ENCODE results near the gene SLC35B3. TPM values are rescaled to one million over a fixed set of nuclear protein-coding genes. Genes with fewer than 3 reads are reported as not detected.

Gene SLC35B3
- total RNA-seq, 1 experiment from 2014 or later, result 16.7 TPM

DNA sequence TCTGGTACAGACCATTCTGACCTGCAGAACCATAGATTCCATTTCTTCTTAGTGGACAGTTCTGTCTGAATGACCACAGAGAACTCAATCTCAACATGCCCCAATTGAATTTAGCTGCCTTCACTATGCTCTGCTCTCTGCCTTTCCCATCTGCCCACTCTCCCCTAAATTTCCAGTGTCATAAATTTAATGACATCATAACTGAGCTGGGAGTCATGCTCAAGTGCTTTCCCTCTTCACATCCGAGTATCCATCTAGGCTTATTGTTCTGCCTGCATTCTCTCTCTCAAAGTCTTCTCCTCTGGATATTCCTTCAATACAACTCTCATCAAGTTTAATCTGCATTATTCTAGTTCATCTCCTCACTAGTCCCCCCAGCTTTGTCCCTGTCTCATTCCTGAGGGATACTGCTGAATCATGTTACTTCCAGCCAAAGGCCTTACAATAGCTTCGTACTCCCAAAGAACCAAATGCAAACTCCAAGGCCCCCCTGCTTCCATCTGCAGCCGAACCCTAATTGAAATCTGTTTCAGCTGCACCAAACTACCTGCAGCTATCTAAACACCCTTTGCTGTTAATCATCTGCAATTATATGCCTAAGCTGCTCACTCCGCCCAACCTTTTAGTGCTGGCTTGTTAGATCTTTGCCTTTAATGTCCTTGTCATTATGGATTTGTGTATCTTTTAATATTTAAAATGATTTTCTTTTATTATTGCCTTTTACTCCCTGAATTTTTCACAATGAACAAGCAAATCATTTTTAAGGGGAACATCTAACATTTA, 46.1 kb downstream of the SLC35B3 start:
- no peaks in the 10 kb centered on the region for H3K27me3 ChIP-seq (ENCODE audit: control insufficient read depth, insufficient read depth, low read length)
- intact Hi-C loops (cut with micrococcal nuclease; ENCODE audit: unreplicated experiment), result no loop called here
- no peaks in the 10 kb centered on the region for H3K4me1 ChIP-seq (ENCODE audit: control insufficient read depth, insufficient read depth, low read length)
- no peak overlapping the region for H3K4me3 ChIP-seq (ENCODE audit: low read depth in 2 of 2, low read length in 2 of 2)
- in situ Hi-C loops (cut with HindIII; ENCODE audit: low pct_unique_long_range_greater_than_20kb, low sequenced_read_pairs), result no loop called here
- POLR2A ChIA-PET, result no interaction called here
- ATAC-seq, result no peak
- TF ChIP-seq, protein P1, sequence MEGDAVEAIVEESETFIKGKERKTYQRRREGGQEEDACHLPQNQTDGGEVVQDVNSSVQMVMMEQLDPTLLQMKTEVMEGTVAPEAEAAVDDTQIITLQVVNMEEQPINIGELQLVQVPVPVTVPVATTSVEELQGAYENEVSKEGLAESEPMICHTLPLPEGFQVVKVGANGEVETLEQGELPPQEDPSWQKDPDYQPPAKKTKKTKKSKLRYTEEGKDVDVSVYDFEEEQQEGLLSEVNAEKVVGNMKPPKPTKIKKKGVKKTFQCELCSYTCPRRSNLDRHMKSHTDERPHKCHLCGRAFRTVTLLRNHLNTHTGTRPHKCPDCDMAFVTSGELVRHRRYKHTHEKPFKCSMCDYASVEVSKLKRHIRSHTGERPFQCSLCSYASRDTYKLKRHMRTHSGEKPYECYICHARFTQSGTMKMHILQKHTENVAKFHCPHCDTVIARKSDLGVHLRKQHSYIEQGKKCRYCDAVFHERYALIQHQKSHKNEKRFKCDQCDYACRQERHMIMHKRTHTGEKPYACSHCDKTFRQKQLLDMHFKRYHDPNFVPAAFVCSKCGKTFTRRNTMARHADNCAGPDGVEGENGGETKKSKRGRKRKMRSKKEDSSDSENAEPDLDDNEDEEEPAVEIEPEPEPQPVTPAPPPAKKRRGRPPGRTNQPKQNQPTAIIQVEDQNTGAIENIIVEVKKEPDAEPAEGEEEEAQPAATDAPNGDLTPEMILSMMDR (IDR thresholded peaks at IDR 0.05), result no peak
- TF ChIP-seq TCF7L2 (IDR thresholded peaks at IDR 0.05; ENCODE audit: low read depth, low read length), result no peak
- TF ChIP-seq SIN3A (IDR thresholded peaks at IDR 0.05; ENCODE audit: borderline replicate concordance, insufficient read depth, low read depth, low read length), result no peak
- TF ChIP-seq, protein P2, sequence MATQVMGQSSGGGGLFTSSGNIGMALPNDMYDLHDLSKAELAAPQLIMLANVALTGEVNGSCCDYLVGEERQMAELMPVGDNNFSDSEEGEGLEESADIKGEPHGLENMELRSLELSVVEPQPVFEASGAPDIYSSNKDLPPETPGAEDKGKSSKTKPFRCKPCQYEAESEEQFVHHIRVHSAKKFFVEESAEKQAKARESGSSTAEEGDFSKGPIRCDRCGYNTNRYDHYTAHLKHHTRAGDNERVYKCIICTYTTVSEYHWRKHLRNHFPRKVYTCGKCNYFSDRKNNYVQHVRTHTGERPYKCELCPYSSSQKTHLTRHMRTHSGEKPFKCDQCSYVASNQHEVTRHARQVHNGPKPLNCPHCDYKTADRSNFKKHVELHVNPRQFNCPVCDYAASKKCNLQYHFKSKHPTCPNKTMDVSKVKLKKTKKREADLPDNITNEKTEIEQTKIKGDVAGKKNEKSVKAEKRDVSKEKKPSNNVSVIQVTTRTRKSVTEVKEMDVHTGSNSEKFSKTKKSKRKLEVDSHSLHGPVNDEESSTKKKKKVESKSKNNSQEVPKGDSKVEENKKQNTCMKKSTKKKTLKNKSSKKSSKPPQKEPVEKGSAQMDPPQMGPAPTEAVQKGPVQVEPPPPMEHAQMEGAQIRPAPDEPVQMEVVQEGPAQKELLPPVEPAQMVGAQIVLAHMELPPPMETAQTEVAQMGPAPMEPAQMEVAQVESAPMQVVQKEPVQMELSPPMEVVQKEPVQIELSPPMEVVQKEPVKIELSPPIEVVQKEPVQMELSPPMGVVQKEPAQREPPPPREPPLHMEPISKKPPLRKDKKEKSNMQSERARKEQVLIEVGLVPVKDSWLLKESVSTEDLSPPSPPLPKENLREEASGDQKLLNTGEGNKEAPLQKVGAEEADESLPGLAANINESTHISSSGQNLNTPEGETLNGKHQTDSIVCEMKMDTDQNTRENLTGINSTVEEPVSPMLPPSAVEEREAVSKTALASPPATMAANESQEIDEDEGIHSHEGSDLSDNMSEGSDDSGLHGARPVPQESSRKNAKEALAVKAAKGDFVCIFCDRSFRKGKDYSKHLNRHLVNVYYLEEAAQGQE (IDR thresholded peaks at IDR 0.05; ENCODE audit: insufficient read depth in 1 of 2, low read depth in 2 of 2, low read length in 1 of 2), result no peak
- no peak for TF ChIP-seq POLR2AphosphoS5 (IDR thresholded peaks at IDR 0.05; ENCODE audit: low read depth, low read length)
- H3K27ac ChIP-seq (ENCODE audit: low read length), result no peak overlapping the region
- CTCF ChIA-PET, result no interaction called here
- H3K36me3 ChIP-seq (ENCODE audit: control insufficient read depth, insufficient read depth, low read length), result no peaks in the 10 kb centered on the region
- no TSS peak for BruUV-seq (replicated peaks)
- DNase-seq (ENCODE audit: low read depth, low spot score), result no peak
- H3K9me3 ChIP-seq (ENCODE audit: control insufficient read depth, insufficient read depth, low read depth, low read length), result no peaks in the 10 kb centered on the region

DNA sequence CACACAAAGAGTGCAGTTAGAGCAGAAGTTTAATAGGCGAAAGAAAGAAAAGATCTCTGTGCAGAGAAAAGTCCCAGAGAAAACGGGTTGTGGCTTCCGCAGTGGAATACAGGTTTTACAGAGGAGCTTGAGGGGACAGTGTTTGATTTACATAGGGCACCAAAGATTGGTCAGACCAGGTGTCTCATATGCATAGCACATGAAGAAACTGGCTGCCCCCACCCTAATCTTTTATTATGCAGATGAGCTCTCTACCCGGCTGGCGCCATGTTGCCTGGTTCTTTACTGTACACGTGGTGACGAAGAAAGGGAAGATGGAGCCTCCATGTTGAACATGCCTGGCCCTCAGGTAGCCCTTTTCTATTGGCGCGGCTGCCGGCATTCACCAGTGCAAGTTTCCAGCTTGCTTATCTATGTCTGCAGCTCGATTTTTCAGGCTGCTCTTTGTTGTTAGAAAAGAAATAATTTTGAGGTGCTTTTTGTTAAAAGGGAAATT, 47.4 kb downstream of the SLC35B3 start:
- DNase-seq (ENCODE audit: low read depth, low spot score) (no peak), ATAC-seq (no peak)
- intact Hi-C loops (cut with micrococcal nuclease; ENCODE audit: unreplicated experiment) (no loop called here), in situ Hi-C loops (cut with HindIII; ENCODE audit: low pct_unique_long_range_greater_than_20kb, low sequenced_read_pairs) (no loop called here)
- Histone ChIP-seq H3K9me3 (ENCODE audit: control insufficient read depth, insufficient read depth, low read depth, low read length) (no peaks in the 10 kb centered on the region), H3K27me3 (ENCODE audit: control insufficient read depth, insufficient read depth, low read length) (0 out of 2 replicates have a peak, but pooled peaks cover 1% of the 10 kb centered on the region), H3K4me3 (ENCODE audit: low read depth in 2 of 2, low read length in 2 of 2) (no peak overlapping the region), H3K27ac (ENCODE audit: low read length) (no peak overlapping the region), H3K36me3 (ENCODE audit: control insufficient read depth, insufficient read depth, low read length) (no peaks in the 10 kb centered on the region), H3K4me1 (ENCODE audit: control insufficient read depth, insufficient read depth, low read length) (no peaks in the 10 kb centered on the region)
- BruUV-seq (replicated peaks), result no TSS peak
- ChIA-PET POLR2A (no interaction called here), CTCF (no interaction called here)
- TF ChIP-seq POLR2AphosphoS5 (IDR thresholded peaks at IDR 0.05; ENCODE audit: low read depth, low read length), result no peak
- TF ChIP-seq, protein P2 (IDR thresholded peaks at IDR 0.05; ENCODE audit: insufficient read depth in 1 of 2, low read depth in 2 of 2, low read length in 1 of 2), result no peak
- TF ChIP-seq, protein P1 (IDR thresholded peaks at IDR 0.05), result no peak
